Measurements from ENCODE around the gene HADHB.
"Not testable (repeated sequence)": the region's sequence is repeated elsewhere in the genome, so short reads cannot be mapped to it uniquely, and the experiment has no call there.

Gene HADHB

GRCh38 chr2:26245810-26246209 is 1.1 kb downstream of the HADHB start:
- no peak for DNase-seq

- DNase-seq = no peak
These were observed 2.1 kb downstream of the HADHB start for GRCh38 chr2:26246818-26247217.

GRCh38 chr2:26249625-26250024 is 4.9 kb downstream of the HADHB start:
- DNase-seq = no peak

GRCh38 chr2:26251893-26252292 is 7.2 kb downstream of the HADHB start:
- peak; percentile 70 to 91 for DNase-seq

- DNase-seq = no peak
These were observed 11.1 kb downstream of the HADHB start for GRCh38 chr2:26255759-26256384.

GRCh38 chr2:26258836-26259235 is 14.1 kb downstream of the HADHB start:
- DNase-seq = not testable (repeated sequence)

- DNase-seq = no peak
These were observed 23.5 kb downstream of the HADHB start for GRCh38 chr2:26268213-26268612.

- DNase-seq = not testable (repeated sequence)
These were observed 24.1 kb downstream of the HADHB start for GRCh38 chr2:26268670-26269385.

GRCh38 chr2:26269571-26270158 is 24.9 kb downstream of the HADHB start:
- no peak for DNase-seq

- DNase-seq = no peak
These were observed 25.6 kb downstream of the HADHB start for GRCh38 chr2:26270373-26270772.

GRCh38 chr2:26273501-26273900 is 28.8 kb downstream of the HADHB start:
- no peak for DNase-seq

GRCh38 chr2:26274058-26274613 is 29.4 kb downstream of the HADHB start:
- DNase-seq = peak; percentile 20 to 84

GRCh38 chr2:26276484-26277227 is 31.9 kb downstream of the HADHB start:
- no peak for DNase-seq

GRCh38 chr2:26279886-26280285 is 35.1 kb downstream of the HADHB start:
- no peak for DNase-seq

- no peak for DNase-seq
These were observed 36.5 kb downstream of the HADHB start for GRCh38 chr2:26281226-26281625.

GRCh38 chr2:26283606-26284005 is 38.9 kb downstream of the HADHB start:
- DNase-seq = no peak

- no peak for DNase-seq
These were observed 39.4 kb downstream of the HADHB start for GRCh38 chr2:26284132-26284531.

GRCh38 chr2:26285931-26286330 is 41.2 kb downstream of the HADHB start:
- no peak for DNase-seq

GRCh38 chr2:26290001-26290400 is 45.3 kb downstream of the HADHB start:
- no peak for DNase-seq

- DNase-seq = no peak
These were observed 47.9 kb downstream of the HADHB start for GRCh38 chr2:26292646-26293045.

- DNase-seq = no peak
These were observed 50.8 kb downstream of the HADHB start for GRCh38 chr2:26295511-26295910.

GRCh38 chr2:26297061-26297460 is 52.3 kb downstream of the HADHB start:
- no peak for DNase-seq

- no peak for DNase-seq
These were observed 53.5 kb downstream of the HADHB start for GRCh38 chr2:26298286-26298637.
